AG08395 (cell line): ENCODE results near the gene SPACA4.

Experiments
- DNase-seq: peaks from one replicate; pipeline ENCODE4 v3.0.0; 2012; ENCODE audit warnings: mixed read lengths, low spot score

Gene SPACA4

GRCh38 chr19:48634424-48635262 is 28.1 kb downstream of the SPACA4 start:
- peak; percentile 89 for DNase-seq

- DNase-seq, result peak; percentile 67
These were observed 28.9 kb downstream of the SPACA4 start for GRCh38 chr19:48635263-48635965.

GRCh38 chr19:48635966-48636858 is 29.7 kb downstream of the SPACA4 start:
- no peak for DNase-seq

- no peak for DNase-seq
These were observed 30.4 kb downstream of the SPACA4 start, which contains the start of gene DBP for GRCh38 chr19:48636859-48637448. DBP (minus strand) TSS chr19:48637379; CDS start chr19:48636994, 385 bp downstream.

- DNase-seq, result peak; percentile 97
These were observed 31.0 kb downstream of the SPACA4 start for GRCh38 chr19:48637449-48637947.

GRCh38 chr19:48637948-48638830 is 31.6 kb downstream of the SPACA4 start:
- peak; percentile 96 for DNase-seq

- DNase-seq, result no peak
These were observed 32.4 kb downstream of the SPACA4 start for GRCh38 chr19:48638831-48639381.

- no peak for DNase-seq
These were observed 33.2 kb downstream of the SPACA4 start for GRCh38 chr19:48639483-48640375.

GRCh38 chr19:48641850-48642249 is 35.3 kb downstream of the SPACA4 start:
- no peak for DNase-seq

- no peak for DNase-seq
These were observed 36.3 kb downstream of the SPACA4 start for GRCh38 chr19:48642862-48643261.

GRCh38 chr19:48644355-48644754 is 37.8 kb downstream of the SPACA4 start:
- no peak for DNase-seq

- DNase-seq, result peak; percentile 63
These were observed 38.5 kb downstream of the SPACA4 start for GRCh38 chr19:48644839-48645619.

GRCh38 chr19:48645620-48646000 is 39.1 kb downstream of the SPACA4 start:
- no peak for DNase-seq

- peak; percentile 88 for DNase-seq
These were observed 39.6 kb downstream of the SPACA4 start, which contains the start of gene CA11 for GRCh38 chr19:48646001-48646721. CA11 (minus strand) TSS chr19:48646187; CDS start chr19:48645632, 555 bp downstream.

- no peak for DNase-seq
These were observed 40.2 kb downstream of the SPACA4 start for GRCh38 chr19:48646722-48647216.

GRCh38 chr19:48648134-48648533 is 41.6 kb downstream of the SPACA4 start:
- no peak for DNase-seq

GRCh38 chr19:48650974-48651682 is 44.6 kb downstream of the SPACA4 start:
- no peak for DNase-seq
